MM.1S (cell line): ENCODE measurements around the gene AKTIP.

Experiments used
- DNase-seq: peaks from one replicate; pipeline ENCODE4 v3.0.0-alpha.2; 2015
- H2AFZ ChIP-seq: fragments of 300-600 bp; sonication (generic); 2 replicates; pipeline ENCODE4 v1.6.0; 2016; ENCODE audit warnings: antibody characterized with exemption, low read length
- H3F3A ChIP-seq: fragments of 300-600 bp; sonication (generic); 2 replicates; pipeline ENCODE4 v1.6.1; 2016; ENCODE audit warnings: mild to moderate bottlenecking, antibody characterized with exemption, low read length, moderate library complexity, mixed read lengths; ENCODE audit not compliant: insufficient read depth
- H3K27ac ChIP-seq: fragments of 300-600 bp; sonication (generic); 2 replicates; pipeline ENCODE4 v1.5.1; 2016; ENCODE audit warnings: mild to moderate bottlenecking, low read length
- H3K27me3 ChIP-seq: fragments of 300-600 bp; sonication (generic); replicated peaks from 2 replicates; pipeline ENCODE4 v1.6.0; 2016; ENCODE audit warnings: low read length; ENCODE audit not compliant: insufficient read depth
- H3K36me3 ChIP-seq: fragments of 300-600 bp; sonication (generic); replicated peaks from 2 replicates; pipeline ENCODE4 v1.6.1; 2016; ENCODE audit warnings: mild to moderate bottlenecking, low read length, mixed read lengths; ENCODE audit not compliant: insufficient read depth
- H3K4me1 ChIP-seq: fragments of 300-600 bp; sonication (generic); 2 replicates; pipeline ENCODE4 v1.6.1; 2016; ENCODE audit warnings: low read length, mixed read lengths
- H3K4me2 ChIP-seq: fragments of 300-600 bp; sonication (generic); 2 replicates; pipeline ENCODE4 v1.6.0; 2016; ENCODE audit warnings: low read depth, low read length
- H3K4me3 ChIP-seq: fragments of 300-600 bp; sonication (generic); 2 replicates; pipeline ENCODE4 v1.5.1; 2016; ENCODE audit warnings: low read length, mixed read lengths
- H3K79me2 ChIP-seq: fragments of 300-600 bp; sonication (generic); 2 replicates; pipeline ENCODE4 v1.6.1; 2016; ENCODE audit warnings: mixed run types, low read length, mixed read lengths
- H3K9ac ChIP-seq: fragments of 300-600 bp; sonication (generic); 2 replicates; pipeline ENCODE4 v1.6.1; 2016; ENCODE audit warnings: low read length, mixed read lengths
- H3K9me2 ChIP-seq: fragments of 300-600 bp; sonication (generic); replicated peaks from 2 replicates; pipeline ENCODE4 v1.6.1; 2016; ENCODE audit warnings: mild to moderate bottlenecking, low read length, mixed read lengths; ENCODE audit not compliant: insufficient read depth
- H3K9me3 ChIP-seq: fragments of 300-600 bp; sonication (generic); replicated peaks from 2 replicates; pipeline ENCODE4 v1.6.1; 2016; ENCODE audit warnings: mild to moderate bottlenecking, low read length, mixed read lengths; ENCODE audit not compliant: insufficient read depth
- H4K20me1 ChIP-seq: fragments of 300-600 bp; sonication (generic); 2 replicates; pipeline ENCODE4 v1.6.1; 2016; ENCODE audit warnings: mild to moderate bottlenecking, low read length, moderate library complexity, mixed read lengths; ENCODE audit not compliant: insufficient read depth
- CTCF ChIP-seq: fragments of 300-600 bp; sonication (generic); IDR thresholded peaks from 2 replicates; pipeline ENCODE4 v1.5.1; 2016; ENCODE audit warnings: antibody characterized with exemption, low read length, mixed read lengths
- EZH2 ChIP-seq: fragments of 300-600 bp; sonication (generic); optimal IDR thresholded peaks from 2 replicates; pipeline ENCODE3; 2017; ENCODE audit warnings: low read depth, mild to moderate bottlenecking, antibody characterized with exemption, low read length, mixed read lengths
- EZH2phosphoT487 ChIP-seq: fragments of 300-600 bp; sonication (generic); IDR thresholded peaks from 2 replicates; pipeline ENCODE4 v1.6.1; 2018; ENCODE audit warnings: antibody characterized with exemption, low read length

AKTIP gene

GRCh38 chr16:53511403-53512280 lies 8.6 kb upstream of the AKTIP start:
- Histone ChIP-seq H2AFZ (no peak overlapping the region), H3K36me3 (no peaks in the 10 kb centered on the region), H3K79me2 (no peaks in the 10 kb centered on the region), H3K27me3 (no peaks in the 10 kb centered on the region), H3K4me3 (no peak overlapping the region), H3K4me2 (no peak overlapping the region), H3F3A (no peaks in the 10 kb centered on the region), H3K27ac (no peak overlapping the region), H3K4me1 (peaks cover 6% of the 10 kb centered on the region; the same call in 1 of the 2 replicates), H3K9ac (no peak overlapping the region), H4K20me1 (no peaks in the 10 kb centered on the region), H3K9me3 (no peaks in the 10 kb centered on the region), H3K9me2 (no peaks in the 10 kb centered on the region)
- no peak for DNase-seq
- TF ChIP-seq EZH2, result no peak

GRCh38 chr16:53511084-53511402 lies 8.0 kb upstream of the AKTIP start:
- H3K27ac ChIP-seq, result no peak overlapping the region
- H2AFZ ChIP-seq, result no peak overlapping the region
- no peaks in the 10 kb centered on the region for H3K27me3 ChIP-seq
- no peak overlapping the region for H3K9ac ChIP-seq
- H3K9me3 ChIP-seq, result no peaks in the 10 kb centered on the region
- no peaks in the 10 kb centered on the region for H3K36me3 ChIP-seq
- DNase-seq, result no peak
- no peak for TF ChIP-seq EZH2phosphoT487
- H3K4me1 ChIP-seq, result peaks cover 6% of the 10 kb centered on the region; the same call in 1 of the 2 replicates
- H3K9me2 ChIP-seq, result no peaks in the 10 kb centered on the region
- no peaks in the 10 kb centered on the region for H4K20me1 ChIP-seq
- H3K4me3 ChIP-seq, result no peak overlapping the region
- no peak overlapping the region for H3K4me2 ChIP-seq
- no peaks in the 10 kb centered on the region for H3F3A ChIP-seq
- H3K79me2 ChIP-seq, result no peaks in the 10 kb centered on the region

- no peaks in the 10 kb centered on the region for H3K36me3 ChIP-seq
- H2AFZ ChIP-seq, result no peak overlapping the region
- H3F3A ChIP-seq, result no peaks in the 10 kb centered on the region
- H3K4me1 ChIP-seq, result peaks cover 6% of the 10 kb centered on the region; the same call in 1 of the 2 replicates
- H3K27me3 ChIP-seq, result no peaks in the 10 kb centered on the region
- no peak overlapping the region for H3K9ac ChIP-seq
- TF ChIP-seq EZH2, result no peak
- no peak for TF ChIP-seq CTCF
- H3K79me2 ChIP-seq, result no peaks in the 10 kb centered on the region
- H3K4me3 ChIP-seq, result no peak overlapping the region
- H3K4me2 ChIP-seq, result no peak overlapping the region
- H4K20me1 ChIP-seq, result no peaks in the 10 kb centered on the region
- H3K27ac ChIP-seq, result no peak overlapping the region
- no peak for DNase-seq
- no peaks in the 10 kb centered on the region for H3K9me2 ChIP-seq
- no peaks in the 10 kb centered on the region for H3K9me3 ChIP-seq
Measured at GRCh38 chr16:53510704-53511070, 7.7 kb upstream of the AKTIP start.

GRCh38 chr16:53509906-53510703 lies 7.1 kb upstream of the AKTIP start:
- no peaks in the 10 kb centered on the region for H3K36me3 ChIP-seq
- no peaks in the 10 kb centered on the region for H3K27me3 ChIP-seq
- no peak overlapping the region for H3K27ac ChIP-seq
- H3K9me3 ChIP-seq, result no peaks in the 10 kb centered on the region
- no peak overlapping the region for H2AFZ ChIP-seq
- no peaks in the 10 kb centered on the region for H3F3A ChIP-seq
- no peaks in the 10 kb centered on the region for H3K9me2 ChIP-seq
- H3K4me3 ChIP-seq, result no peak overlapping the region
- H3K4me1 ChIP-seq, result peaks cover 6% of the 10 kb centered on the region; the same call in 1 of the 2 replicates
- peak overlapping the region; percentile 44; the same call in 1 of the 2 replicates for H3K4me2 ChIP-seq
- H3K9ac ChIP-seq, result no peak overlapping the region
- no peaks in the 10 kb centered on the region for H3K79me2 ChIP-seq
- H4K20me1 ChIP-seq, result no peaks in the 10 kb centered on the region
- TF ChIP-seq EZH2phosphoT487 (no peak), CTCF (peak; percentile 95)
- peak; percentile 47 for DNase-seq
